ENCODE data around the gene SLC38A2.

Gene SLC38A2

GRCh38 chr12:46371718-46372543 lies 642 bp downstream of the SLC38A2 start (continued):
- 0 out of 2 replicates have a peak, but pooled peaks have one; percentile 16 for TF ChIP-seq ZNF2 (tag by site-specific recombination; IDR thresholded peaks at IDR 0.05)
- 0 out of 2 replicates have a peak, but pooled peaks have one; percentile 7 for TF ChIP-seq CTCF (tag by site-specific recombination; IDR thresholded peaks at IDR 0.05)
- TF ChIP-seq ZNF335 (tag by site-specific recombination; conservative IDR thresholded peaks at IDR 0.05), result 0 out of 2 replicates have a peak, but pooled peaks have one; percentile 45
- 0 out of 2 replicates have a peak, but pooled peaks have one; percentile 5 for TF ChIP-seq ZNF768 (tag by site-specific recombination; IDR thresholded peaks at IDR 0.05)

GRCh38 chr12:46370792-46371717 lies 1.5 kb downstream of the SLC38A2 start:
- Histone ChIP-seq H3K36me3 (ENCODE audit: control insufficient read depth in 2 of 2, insufficient read depth in 1 of 2, low read length in 2 of 2) (peaks cover 28 to 51% of the 10 kb centered on the region in 2 experiments), H3K4me3 (ENCODE audit: low read depth, low read length) (peak overlapping the region; percentile 96), H3K4me1 (ENCODE audit: control insufficient read depth, insufficient read depth, low read length) (peaks cover 29% of the 10 kb centered on the region), H3K27ac (ENCODE audit: extremely low read depth, low read depth, low read length) (peak overlapping the region; percentile 97), H3K9me3 (ENCODE audit: control insufficient read depth, insufficient read depth, low read depth, low read length) (no peaks in the 10 kb centered on the region)
- ChIA-PET POLR2A (interaction anchor here (0.6 to 2.3 kb wide), 11 partner anchors 12 to 303 kb away, joined by 3 to 11 read pairs (median 4); no protein-coding TSS in a partner anchor), CTCF (interaction anchor here (0.7 to 0.9 kb wide), 3 partner anchors 14 to 307 kb away, joined by 3 read pairs; no protein-coding TSS in a partner anchor)
- TF ChIP-seq EGR2 (tag by site-specific recombination; IDR thresholded peaks at IDR 0.05; ENCODE audit: low read depth) (no peak), ZFP37 (tag by site-specific recombination; IDR thresholded peaks at IDR 0.05) (peak; percentile 78), ZBTB44 (tag by site-specific recombination; IDR thresholded peaks at IDR 0.05) (peak; percentile 59; the same call in 1 of the 2 replicates), GLIS2 (tag by site-specific recombination; IDR thresholded peaks at IDR 0.05) (peak; percentile 93), YY1 (tag by site-specific recombination; IDR thresholded peaks at IDR 0.05) (0 out of 2 replicates have a peak, but pooled peaks have one; percentile 9), ZNF76 (tag by site-specific recombination; IDR thresholded peaks at IDR 0.05; ENCODE audit: borderline replicate concordance, low read depth) (0 out of 2 replicates have a peak, but pooled peaks have one; percentile 15), ZNF624 (tag by site-specific recombination; IDR thresholded peaks at IDR 0.05) (0 out of 2 replicates have a peak, but pooled peaks have one; percentile 41), SP3 (tag by site-specific recombination; IDR thresholded peaks at IDR 0.05) (peak; percentile 41), OSR2 (tag by site-specific recombination; IDR thresholded peaks at IDR 0.05) (peak; percentile 34; the same call in 1 of the 2 replicates), PRDM1 (tag by site-specific recombination; IDR thresholded peaks at IDR 0.05) (0 out of 2 replicates have a peak, but pooled peaks have one; percentile 6), ZFP41 (tag by site-specific recombination; IDR thresholded peaks at IDR 0.05; ENCODE audit: borderline replicate concordance) (no peak), CTCF (tag by site-specific recombination; IDR thresholded peaks at IDR 0.05) (peak; percentile 62), ZNF335 (tag by site-specific recombination; conservative IDR thresholded peaks at IDR 0.05) (peak; percentile 74), ZBTB21 (tag by site-specific recombination; IDR thresholded peaks at IDR 0.05) (0 out of 2 replicates have a peak, but pooled peaks have one; percentile 30), ZNF169 (tag by site-specific recombination; IDR thresholded peaks at IDR 0.05) (no peak)
- TF ChIP-seq, protein P1, sequence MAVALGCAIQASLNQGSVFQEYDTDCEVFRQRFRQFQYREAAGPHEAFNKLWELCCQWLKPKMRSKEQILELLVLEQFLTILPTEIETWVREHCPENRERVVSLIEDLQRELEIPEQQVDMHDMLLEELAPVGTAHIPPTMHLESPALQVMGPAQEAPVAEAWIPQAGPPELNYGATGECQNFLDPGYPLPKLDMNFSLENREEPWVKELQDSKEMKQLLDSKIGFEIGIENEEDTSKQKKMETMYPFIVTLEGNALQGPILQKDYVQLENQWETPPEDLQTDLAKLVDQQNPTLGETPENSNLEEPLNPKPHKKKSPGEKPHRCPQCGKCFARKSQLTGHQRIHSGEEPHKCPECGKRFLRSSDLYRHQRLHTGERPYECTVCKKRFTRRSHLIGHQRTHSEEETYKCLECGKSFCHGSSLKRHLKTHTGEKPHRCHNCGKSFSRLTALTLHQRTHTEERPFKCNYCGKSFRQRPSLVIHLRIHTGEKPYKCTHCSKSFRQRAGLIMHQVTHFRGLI (tag by site-specific recombination; IDR thresholded peaks at IDR 0.05), result no peak; the same call in 1 of the 2 replicates
- TF ChIP-seq, protein P2, sequence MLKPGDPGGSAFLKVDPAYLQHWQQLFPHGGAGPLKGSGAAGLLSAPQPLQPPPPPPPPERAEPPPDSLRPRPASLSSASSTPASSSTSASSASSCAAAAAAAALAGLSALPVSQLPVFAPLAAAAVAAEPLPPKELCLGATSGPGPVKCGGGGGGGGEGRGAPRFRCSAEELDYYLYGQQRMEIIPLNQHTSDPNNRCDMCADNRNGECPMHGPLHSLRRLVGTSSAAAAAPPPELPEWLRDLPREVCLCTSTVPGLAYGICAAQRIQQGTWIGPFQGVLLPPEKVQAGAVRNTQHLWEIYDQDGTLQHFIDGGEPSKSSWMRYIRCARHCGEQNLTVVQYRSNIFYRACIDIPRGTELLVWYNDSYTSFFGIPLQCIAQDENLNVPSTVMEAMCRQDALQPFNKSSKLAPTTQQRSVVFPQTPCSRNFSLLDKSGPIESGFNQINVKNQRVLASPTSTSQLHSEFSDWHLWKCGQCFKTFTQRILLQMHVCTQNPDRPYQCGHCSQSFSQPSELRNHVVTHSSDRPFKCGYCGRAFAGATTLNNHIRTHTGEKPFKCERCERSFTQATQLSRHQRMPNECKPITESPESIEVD (tag by site-specific recombination; IDR thresholded peaks at IDR 0.05), result peak; percentile 57
- TF ChIP-seq, protein P3, sequence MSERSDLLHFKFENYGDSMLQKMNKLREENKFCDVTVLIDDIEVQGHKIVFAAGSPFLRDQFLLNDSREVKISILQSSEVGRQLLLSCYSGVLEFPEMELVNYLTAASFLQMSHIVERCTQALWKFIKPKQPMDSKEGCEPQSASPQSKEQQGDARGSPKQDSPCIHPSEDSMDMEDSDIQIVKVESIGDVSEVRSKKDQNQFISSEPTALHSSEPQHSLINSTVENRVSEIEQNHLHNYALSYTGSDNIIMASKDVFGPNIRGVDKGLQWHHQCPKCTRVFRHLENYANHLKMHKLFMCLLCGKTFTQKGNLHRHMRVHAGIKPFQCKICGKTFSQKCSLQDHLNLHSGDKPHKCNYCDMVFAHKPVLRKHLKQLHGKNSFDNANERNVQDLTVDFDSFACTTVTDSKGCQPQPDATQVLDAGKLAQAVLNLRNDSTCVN (tag by site-specific recombination; optimal IDR thresholded peaks at IDR 0.05), result peak; percentile 94
